Right ventricle myocardium inferior (tissue), 1 donor: ENCODE data around the gene PLEKHM3. TPM values are rescaled to one million over a fixed set of nuclear protein-coding genes. Genes with fewer than 3 reads are reported as not detected.
"Not testable (repeated sequence)": the region's sequence is repeated elsewhere in the genome, so short reads cannot be mapped to it uniquely, and the experiment has no call there.

Experiments
- ATAC-seq: fragments of 200-7000 bp; cut with Tn5 transposase; one replicate; pipeline ENCODE4 v1.9.1; 2020; ENCODE audit warnings: mild to moderate bottlenecking, moderate library complexity
- DNase-seq: peaks from one replicate; pipeline ENCODE4 v3.0.0; 2021; ENCODE audit errors: missing footprints
- intact Hi-C: fragments of 100-400 bp; cut with DNase I; formaldehyde crosslinking; loops from one replicate; pipeline ENCODE4 v1.11.0; 2022
- total RNA-seq: library from RNA; stranded (reverse); fragmentation: NEBNext Ultra II Directional; extraction: Animal tissue kit (Norgen Biotek cat#: 25700); gene quantifications from one replicate; pipeline ENCODE4 v1.2.1, GENCODE V29; 2021
- donor health status: DM: no; HTN: yes; CAD: no; lungs with severe emphysema.

PLEKHM3 gene
- total RNA-seq, 1 donor from 2014 or later: 13.6 TPM

DNA sequence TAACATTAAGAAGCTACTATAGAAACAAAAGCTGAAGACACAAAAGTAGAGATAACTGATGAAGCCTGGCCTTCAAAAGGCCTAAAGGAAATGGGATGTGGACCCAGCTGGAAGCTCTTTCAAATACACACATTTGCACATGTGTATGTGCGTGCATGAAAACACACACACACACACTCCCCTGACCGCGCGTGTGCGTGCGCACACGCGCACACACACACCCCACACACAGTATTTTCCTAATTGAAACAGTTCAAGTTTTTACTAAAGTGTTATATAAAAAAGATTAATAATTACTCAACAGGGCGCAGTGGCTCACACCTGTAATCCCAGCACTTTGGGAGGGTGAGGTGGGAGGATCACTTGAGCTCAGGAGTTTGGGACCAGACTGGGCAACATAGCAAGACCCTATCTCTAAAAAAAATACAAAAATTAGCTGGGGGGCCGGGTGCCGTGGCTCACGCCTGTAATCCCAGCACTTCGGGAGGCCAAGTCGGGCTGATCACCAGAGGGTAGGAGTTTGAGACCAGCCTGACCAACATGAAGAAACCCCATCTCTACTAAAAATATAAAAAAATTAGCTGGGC is 111.5 kb downstream of the PLEKHM3 start:
- DNase-seq (no peak), ATAC-seq (no peak)
- intact Hi-C loops: no loop called here

DNA sequence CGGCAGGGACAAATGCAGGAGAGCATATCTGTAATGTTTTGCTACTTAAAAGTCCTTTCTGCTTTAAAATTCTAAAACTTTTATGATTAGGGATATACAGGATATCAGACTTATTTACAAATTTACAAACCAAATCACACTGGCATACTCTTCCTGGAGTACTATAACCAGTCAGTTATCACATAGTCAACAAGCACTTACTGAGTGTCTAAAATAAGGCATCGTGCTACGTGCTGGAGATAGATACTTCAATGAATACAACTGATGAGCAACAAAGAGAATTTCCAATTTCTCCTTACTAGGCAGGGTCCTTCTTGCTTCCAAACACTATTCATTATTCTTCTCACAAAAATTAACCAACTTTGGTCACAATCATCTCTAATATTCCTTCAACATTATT is 113.5 kb downstream of the PLEKHM3 start:
- ATAC-seq: no peak
- intact Hi-C loops: no loop called here
- DNase-seq: no peak

GRCh38 chr2:207911215-207911614 is 114.1 kb downstream of the PLEKHM3 start:
- intact Hi-C loops: no loop called here
- DNase-seq (no peak), ATAC-seq (no peak)

DNA sequence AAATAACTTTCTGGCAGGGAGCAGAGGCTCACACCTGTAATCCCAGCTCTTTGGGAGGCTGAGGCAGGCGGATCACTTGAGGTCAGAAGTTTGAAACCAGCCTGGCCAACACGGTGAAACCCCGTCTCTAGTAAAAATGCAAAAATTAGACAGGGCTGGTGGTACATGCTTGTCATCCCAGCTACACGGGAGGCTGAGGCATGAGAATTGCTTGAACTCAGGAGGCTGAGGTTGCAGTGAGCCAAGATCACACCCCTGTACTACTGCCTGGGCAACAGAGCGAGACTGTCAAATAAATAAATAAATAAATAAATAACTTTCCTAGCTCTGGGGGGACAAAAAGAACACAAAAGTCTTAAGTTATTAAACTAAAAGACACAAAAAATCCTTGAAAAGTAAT is 118.8 kb downstream of the PLEKHM3 start:
- ATAC-seq, DNase-seq, intact Hi-C loops: not testable (repeated sequence)

GRCh38 chr2:207905546-207905945 is 119.8 kb downstream of the PLEKHM3 start:
- no peak for ATAC-seq
- no peak for DNase-seq
- intact Hi-C loops: no loop called here

- ATAC-seq: no peak
- intact Hi-C loops: no loop called here
- no peak for DNase-seq
Measured at GRCh38 chr2:207903236-207903635, 122.1 kb downstream of the PLEKHM3 start.

- intact Hi-C loops: no loop called here
- no peak for ATAC-seq
Measured at GRCh38 chr2:207902821-207903220, 122.5 kb downstream of the PLEKHM3 start.

GRCh38 chr2:207901829-207902228 is 123.5 kb downstream of the PLEKHM3 start:
- intact Hi-C loops: no loop called here
- no peak for DNase-seq
- no peak for ATAC-seq

More at GRCh38 chr2:207902821-207903220, 122.5 kb downstream of the PLEKHM3 start:
- DNase-seq: no peak

GRCh38 chr2:207901401-207901800 is 123.9 kb downstream of the PLEKHM3 start:
- no peak for DNase-seq
- ATAC-seq: no peak
- intact Hi-C loops: no loop called here

- ATAC-seq (no peak), DNase-seq (no peak)
- intact Hi-C loops: no loop called here
Measured at GRCh38 chr2:207898354-207898695, 127.0 kb downstream of the PLEKHM3 start.

GRCh38 chr2:207897541-207898353 is 127.6 kb downstream of the PLEKHM3 start:
- intact Hi-C loops: no loop called here
- ATAC-seq: peak; percentile 48

DNA sequence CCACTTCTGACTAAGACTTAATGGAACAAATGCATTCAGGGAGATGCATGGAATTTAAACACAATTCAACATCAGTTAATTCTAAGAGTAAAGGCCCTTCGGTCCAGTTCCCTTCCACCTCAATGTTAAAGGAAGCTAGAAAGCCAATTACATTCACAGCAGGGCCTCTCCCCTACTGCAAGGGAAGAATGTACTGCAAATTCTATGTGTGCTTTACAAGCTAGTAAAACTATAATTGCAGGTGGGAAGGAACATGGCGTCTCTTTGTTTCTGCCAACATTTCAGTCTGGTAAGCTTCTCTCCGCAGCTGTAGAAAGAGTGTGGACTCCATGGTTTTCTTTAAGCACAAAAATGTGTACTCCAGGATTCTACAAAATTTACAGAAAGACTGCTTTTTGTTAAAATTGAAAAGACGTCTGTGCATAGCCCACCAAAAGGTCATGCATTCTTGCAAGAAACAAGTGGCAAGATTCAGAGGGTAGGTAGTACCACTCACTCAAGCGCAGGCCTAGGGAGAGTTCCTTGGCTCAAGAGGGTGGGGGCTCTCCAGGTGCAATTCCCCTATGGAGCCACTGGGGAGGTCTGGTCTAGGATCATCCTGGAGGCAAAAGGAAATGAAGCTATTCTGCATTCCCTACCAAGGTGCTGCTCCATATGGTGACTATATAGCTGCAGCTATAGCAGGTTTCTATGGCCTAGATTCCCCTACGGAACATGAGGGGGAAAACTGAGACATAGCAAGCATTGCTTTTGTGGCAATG is 128.6 kb downstream of the PLEKHM3 start:
- ATAC-seq: no peak
- DNase-seq: no peak
- intact Hi-C loops: no loop called here

More at GRCh38 chr2:207897541-207898353, 127.6 kb downstream of the PLEKHM3 start:
- no peak for DNase-seq

DNA sequence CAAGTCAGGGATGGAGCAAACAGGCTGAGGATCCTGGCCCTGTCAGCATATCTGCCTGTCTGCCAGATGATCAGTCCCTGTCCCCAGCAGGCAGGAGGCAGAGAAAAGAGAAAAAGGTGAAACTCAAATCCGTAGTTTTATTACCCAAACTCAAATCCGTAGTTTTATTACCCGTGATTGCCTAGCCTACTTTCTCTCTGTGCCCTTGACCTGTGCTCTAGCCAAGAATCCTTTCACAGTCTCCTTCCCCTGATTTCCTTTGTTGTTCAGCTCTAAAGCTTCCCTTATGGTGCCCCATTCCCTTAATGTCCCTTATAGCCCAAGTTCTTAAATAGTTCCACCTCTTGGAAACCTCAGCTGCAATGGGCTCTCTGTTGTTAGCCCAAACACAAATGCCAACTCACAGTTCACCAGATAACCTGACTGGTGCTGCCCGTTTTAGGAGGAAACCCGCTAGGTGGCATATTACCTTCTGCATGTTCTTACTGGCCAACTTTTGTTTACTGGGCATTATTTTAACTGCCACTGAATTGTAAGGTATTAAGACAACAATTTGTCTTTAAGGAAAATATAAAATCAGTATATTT is 130.0 kb downstream of the PLEKHM3 start:
- intact Hi-C loops: no loop called here
- DNase-seq (no peak), ATAC-seq (no peak)

- DNase-seq: no peak
- ATAC-seq: no peak
- intact Hi-C loops: no loop called here
Measured at GRCh38 chr2:207892716-207893402, 132.5 kb downstream of the PLEKHM3 start.

- no peak for DNase-seq
- intact Hi-C loops: no loop called here
- no peak for ATAC-seq
Measured at GRCh38 chr2:207891086-207891844, 134.1 kb downstream of the PLEKHM3 start.

DNA sequence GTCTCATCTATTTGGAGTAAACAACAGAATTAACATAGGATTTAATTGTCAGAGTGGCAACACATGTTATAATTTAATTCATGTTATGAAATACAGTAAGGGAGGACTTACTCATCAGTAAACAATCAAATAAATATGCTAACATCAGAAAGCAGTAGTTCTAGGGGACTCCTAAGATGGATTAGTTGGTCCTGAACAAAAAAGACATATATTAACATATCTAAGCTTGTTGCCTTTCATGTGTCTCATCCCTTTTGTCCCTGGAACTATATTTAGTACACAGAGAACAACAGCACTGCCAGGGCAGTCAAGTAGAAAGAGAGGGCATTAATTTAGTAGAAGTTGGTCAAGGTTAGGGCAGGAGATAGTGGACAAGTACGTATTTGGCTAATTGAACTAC is 137.8 kb downstream of the PLEKHM3 start:
- intact Hi-C loops: no loop called here
- no peak for DNase-seq
- peak; percentile 76 for ATAC-seq

GRCh38 chr2:207885010-207885409 is 140.3 kb downstream of the PLEKHM3 start:
- no peak for DNase-seq
- intact Hi-C loops: no loop called here

GRCh38 chr2:207884127-207884526 is 141.2 kb downstream of the PLEKHM3 start:
- intact Hi-C loops: no loop called here

More at GRCh38 chr2:207885010-207885409, 140.3 kb downstream of the PLEKHM3 start:
- no peak for ATAC-seq

More at GRCh38 chr2:207884127-207884526, 141.2 kb downstream of the PLEKHM3 start:
- DNase-seq (no peak), ATAC-seq (no peak)
